Esophagus mucosa (tissue), 1 donor: ENCODE results near the gene PTPN14. TPM values are rescaled to one million over a fixed set of nuclear protein-coding genes. Genes with fewer than 3 reads are reported as not detected.

Experiments
- ATAC-seq: fragments of 200-7000 bp; cut with Tn5 transposase; one replicate; pipeline ENCODE4 v1.9.1; 2020
- total RNA-seq: library from RNA; stranded (reverse); gene quantifications from one replicate; pipeline ENCODE4 v1.2.4, GENCODE V29; 2023
- donor health status: DM: yes; HTN: yes; CAD: no.

PTPN14 gene
- total RNA-seq, 1 donor from 2014 or later = 25.3 TPM

GRCh38 chr1:214451596-214451995 lies 99.8 kb downstream of the PTPN14 start:
- peak; percentile 62 for ATAC-seq

- no peak for ATAC-seq
These were observed 102.0 kb downstream of the PTPN14 start for GRCh38 chr1:214449371-214449770.

- ATAC-seq = no peak
These were observed 102.9 kb downstream of the PTPN14 start for GRCh38 chr1:214448536-214448935.

GRCh38 chr1:214447557-214447871 lies 103.9 kb downstream of the PTPN14 start:
- no peak for ATAC-seq

- peak; percentile 93 for ATAC-seq
These were observed 104.4 kb downstream of the PTPN14 start for GRCh38 chr1:214446772-214447556.

- ATAC-seq = peak; percentile 56
These were observed 105.4 kb downstream of the PTPN14 start for GRCh38 chr1:214445831-214446614.

GRCh38 chr1:214445199-214445598 lies 106.2 kb downstream of the PTPN14 start:
- ATAC-seq = no peak

- no peak for ATAC-seq
These were observed 107.0 kb downstream of the PTPN14 start for GRCh38 chr1:214444182-214444939.

GRCh38 chr1:214441119-214441518 lies 110.3 kb downstream of the PTPN14 start:
- ATAC-seq = no peak

GRCh38 chr1:214440219-214440965 lies 111.0 kb downstream of the PTPN14 start:
- ATAC-seq = peak; percentile 80

GRCh38 chr1:214439352-214440119 lies 111.9 kb downstream of the PTPN14 start:
- peak; percentile 97 for ATAC-seq

- ATAC-seq = no peak
These were observed 112.9 kb downstream of the PTPN14 start for GRCh38 chr1:214438530-214438929.

- ATAC-seq = no peak
These were observed 113.3 kb downstream of the PTPN14 start for GRCh38 chr1:214438075-214438474.

GRCh38 chr1:214435867-214436266 lies 115.5 kb downstream of the PTPN14 start:
- no peak for ATAC-seq

- ATAC-seq = no peak
These were observed 119.2 kb downstream of the PTPN14 start for GRCh38 chr1:214432245-214432644.

- no peak for ATAC-seq
These were observed 121.2 kb downstream of the PTPN14 start for GRCh38 chr1:214429951-214430770.

- peak; percentile 82 for ATAC-seq
These were observed 123.5 kb downstream of the PTPN14 start for GRCh38 chr1:214427871-214428277.

- no peak for ATAC-seq
These were observed 125.0 kb downstream of the PTPN14 start for GRCh38 chr1:214426426-214426812.

GRCh38 chr1:214425716-214426425 lies 125.5 kb downstream of the PTPN14 start:
- ATAC-seq = no peak

GRCh38 chr1:214425101-214425500 lies 126.3 kb downstream of the PTPN14 start:
- ATAC-seq = no peak
